SHP77 (cell line): ENCODE measurements around the gene PRDM16.

Experiments
- DNase-seq, 2 experiments: peaks; one replicate each; lab custom pipeline; 2025; lab: John Stamatoyannopoulos, UW

The PRDM16 gene

DNA sequence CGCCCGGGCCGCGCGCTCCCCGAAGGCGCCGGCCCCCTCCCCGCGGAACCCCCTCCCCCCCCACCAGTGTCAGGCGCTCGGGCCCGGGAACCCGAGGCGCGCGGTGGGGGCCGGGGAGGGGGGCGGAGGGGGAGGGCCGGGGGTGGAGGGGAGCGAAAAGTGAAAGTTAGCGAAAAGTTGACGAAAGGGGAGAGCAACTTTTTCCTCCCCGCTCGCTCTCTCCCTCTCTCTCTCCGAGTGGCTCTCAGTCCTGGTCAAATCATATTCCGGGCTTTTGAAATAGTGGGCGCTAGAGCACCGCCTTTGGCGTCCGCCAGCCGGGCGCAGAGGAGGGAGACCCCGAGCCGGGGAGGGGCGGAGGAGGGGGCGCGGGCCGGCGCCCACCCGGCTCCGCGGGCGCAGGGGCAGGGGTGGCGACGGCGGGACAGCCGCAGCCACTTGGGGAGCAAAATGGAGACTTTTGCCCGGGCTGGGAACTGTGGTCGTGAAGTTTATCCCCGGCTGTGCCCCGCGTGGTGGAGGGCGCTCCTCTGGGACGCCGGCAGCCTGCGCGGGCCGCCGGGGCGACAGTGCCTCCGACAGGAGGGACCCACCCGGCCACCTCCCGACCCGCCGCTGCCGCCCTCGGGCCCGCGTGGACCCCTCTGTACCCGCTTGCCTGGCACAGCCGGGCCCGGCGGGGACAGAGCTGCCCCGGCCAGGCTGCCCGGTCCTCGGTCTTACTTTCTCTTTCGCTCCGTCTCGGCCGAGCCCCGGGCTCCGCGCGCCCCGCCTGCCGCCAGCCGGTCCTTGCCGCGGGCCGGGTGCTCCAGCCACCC, 697 bp downstream of the PRDM16 start:
- DNase-seq: no peak

GRCh38 chr1:3070309-3070643, 1.3 kb downstream of the PRDM16 start:
- no peak for DNase-seq

- DNase-seq: no peak
Measured at GRCh38 chr1:3070644-3071564, 1.9 kb downstream of the PRDM16 start.

DNA sequence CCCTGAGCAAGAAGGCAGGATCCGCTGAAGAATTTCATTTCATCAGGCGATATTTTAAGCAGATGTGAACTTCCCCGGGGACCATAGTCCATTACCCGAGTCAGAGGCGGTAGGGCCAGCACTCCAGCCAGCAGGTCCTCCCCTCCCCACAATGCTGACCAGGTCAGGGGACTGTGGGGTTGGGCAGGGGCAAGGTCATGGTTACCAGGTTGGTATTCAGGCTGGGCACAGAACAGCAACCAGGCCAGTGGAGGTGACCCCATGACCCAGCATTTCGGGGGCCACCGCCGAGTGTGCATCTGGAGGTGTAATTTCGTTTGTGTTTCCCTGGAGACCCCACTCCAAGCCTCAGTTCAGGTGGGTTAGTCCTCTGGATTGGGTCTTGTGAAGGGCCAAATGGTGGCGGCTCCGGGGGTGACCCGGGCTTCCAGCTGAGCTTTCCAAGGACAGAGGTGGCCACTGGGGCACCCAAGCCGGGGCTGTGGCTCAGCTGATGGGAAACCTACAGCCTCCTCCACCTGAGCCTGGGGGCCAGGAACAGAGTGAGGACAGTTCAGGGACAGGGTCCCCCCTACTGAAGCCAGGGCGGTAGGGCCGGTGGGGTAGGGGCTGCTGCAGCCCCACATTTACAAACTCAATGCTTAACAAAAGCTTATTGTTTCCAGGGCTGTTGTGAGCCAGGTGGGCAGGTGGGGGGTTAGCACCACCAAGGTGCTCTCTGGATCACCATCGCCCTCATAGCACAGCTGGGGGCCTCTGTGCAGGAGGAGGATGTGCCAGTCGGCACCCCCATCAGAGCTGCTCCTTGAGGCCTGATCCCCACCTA, 2.8 kb downstream of the PRDM16 start:
- DNase-seq: no peak

DNA sequence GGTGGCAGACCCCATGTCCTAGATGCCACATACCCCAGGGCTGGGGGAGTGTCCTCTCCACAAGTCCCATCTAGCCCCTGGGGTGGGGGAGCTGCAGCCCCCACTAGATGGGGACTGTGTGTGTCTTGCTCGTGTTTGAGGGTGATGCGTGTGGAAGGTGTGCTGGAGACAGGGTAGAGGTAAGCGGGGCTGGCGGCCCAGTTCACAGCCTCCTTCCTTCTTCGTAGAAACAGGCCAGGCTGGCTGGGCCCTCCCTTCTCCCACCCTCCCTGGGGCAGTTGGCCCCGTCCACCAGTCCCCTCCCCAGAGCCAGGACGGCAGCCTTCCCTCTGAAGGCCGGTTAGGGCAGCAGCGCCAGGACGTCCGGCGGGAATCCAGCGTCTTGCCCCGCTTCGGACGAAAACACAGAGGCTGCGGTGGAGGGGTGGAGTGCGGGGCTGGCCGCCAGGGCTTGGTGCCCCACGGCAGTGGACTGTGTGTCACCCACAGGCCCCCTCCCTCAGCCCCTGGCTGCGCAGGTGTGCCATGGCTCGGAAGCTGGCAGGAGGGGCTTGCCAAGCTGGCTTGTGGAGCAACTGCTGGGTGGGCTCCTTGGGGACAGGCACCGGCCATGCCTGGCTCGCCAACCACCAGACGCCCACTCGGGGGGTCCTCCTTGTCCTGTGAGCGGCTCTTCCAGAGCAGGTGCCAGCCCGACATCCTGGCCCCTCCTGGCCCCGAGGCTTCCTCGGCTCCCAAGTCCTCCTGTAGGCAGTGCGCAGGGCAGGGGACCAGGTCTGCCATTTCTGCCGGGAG, 3.6 kb downstream of the PRDM16 start:
- DNase-seq: no peak

- no peak for DNase-seq
Measured at GRCh38 chr1:3073186-3073488, 4.1 kb downstream of the PRDM16 start.

DNA sequence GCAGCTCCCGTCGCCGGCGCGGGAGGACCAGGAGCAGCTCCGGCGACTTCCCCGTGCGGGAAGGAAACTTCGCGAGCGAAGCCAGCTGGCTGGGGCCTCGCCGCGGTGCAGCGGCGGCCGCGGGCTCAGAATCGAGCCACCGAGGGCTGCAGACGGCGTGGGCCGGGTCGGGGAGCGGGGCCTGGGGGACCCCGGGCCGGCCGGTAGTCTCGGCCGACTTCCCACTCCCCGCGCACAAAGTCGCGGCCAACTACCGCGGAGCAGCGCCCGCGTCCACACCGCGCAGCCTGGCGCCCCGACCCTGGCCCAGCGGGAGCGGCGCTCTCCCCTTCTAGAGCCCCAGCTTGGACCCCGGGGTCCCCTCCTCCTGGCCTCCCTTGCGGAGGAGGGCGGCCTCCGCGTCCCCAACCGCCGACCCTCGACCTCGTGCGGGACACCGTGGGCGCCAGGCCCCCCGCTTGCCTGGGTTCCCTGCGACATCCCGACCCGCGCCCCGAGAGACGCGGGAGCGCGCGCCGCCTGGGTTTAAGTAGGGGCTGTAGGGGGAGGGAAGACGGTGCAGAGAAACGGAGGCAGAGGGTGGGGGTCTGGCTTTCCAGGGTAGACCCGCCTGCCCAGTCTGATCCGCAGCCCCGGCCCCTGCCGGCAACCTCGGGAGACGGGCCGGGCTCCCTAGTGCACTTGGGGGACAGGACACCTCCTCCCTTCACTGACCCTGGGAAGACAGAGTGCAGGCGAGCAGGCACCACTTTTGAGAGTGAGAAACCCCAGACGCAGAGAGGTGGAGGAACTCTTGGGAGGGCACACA, 4.7 kb downstream of the PRDM16 start:
- DNase-seq: no peak

GRCh38 chr1:3074297-3074741, 5.3 kb downstream of the PRDM16 start:
- no peak for DNase-seq

- DNase-seq: no peak
Measured at GRCh38 chr1:3074800-3075199, 5.8 kb downstream of the PRDM16 start.

- DNase-seq: no peak
Measured at GRCh38 chr1:3075666-3076362, 6.8 kb downstream of the PRDM16 start.

GRCh38 chr1:3076363-3076740, 7.3 kb downstream of the PRDM16 start:
- no peak for DNase-seq

- DNase-seq: no peak
Measured at GRCh38 chr1:3077081-3077480, 8.1 kb downstream of the PRDM16 start.

DNA sequence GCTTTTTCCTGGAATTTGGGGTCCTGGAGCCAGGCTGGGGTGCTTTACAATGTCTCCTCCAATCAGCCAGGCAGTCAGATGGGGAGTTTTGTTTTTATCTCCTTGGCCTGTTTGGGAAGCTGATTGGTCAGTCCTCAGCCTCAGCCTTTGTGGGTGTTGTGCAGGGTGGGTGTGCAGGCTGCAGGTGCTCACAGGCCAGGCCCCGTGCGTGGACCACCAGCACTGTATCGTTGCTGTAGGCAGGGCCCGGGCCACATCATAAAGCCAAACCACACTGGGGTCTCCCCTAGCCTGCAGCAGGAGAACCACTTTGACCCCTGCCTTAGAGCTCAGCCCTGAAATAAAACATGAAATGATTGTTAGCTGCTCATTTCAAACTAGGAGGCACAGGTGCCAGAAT, 8.6 kb downstream of the PRDM16 start:
- no peak for DNase-seq

- no peak for DNase-seq
Measured at GRCh38 chr1:3078430-3078861, 9.4 kb downstream of the PRDM16 start.

GRCh38 chr1:3078871-3079270, 9.9 kb downstream of the PRDM16 start:
- no peak for DNase-seq

DNA sequence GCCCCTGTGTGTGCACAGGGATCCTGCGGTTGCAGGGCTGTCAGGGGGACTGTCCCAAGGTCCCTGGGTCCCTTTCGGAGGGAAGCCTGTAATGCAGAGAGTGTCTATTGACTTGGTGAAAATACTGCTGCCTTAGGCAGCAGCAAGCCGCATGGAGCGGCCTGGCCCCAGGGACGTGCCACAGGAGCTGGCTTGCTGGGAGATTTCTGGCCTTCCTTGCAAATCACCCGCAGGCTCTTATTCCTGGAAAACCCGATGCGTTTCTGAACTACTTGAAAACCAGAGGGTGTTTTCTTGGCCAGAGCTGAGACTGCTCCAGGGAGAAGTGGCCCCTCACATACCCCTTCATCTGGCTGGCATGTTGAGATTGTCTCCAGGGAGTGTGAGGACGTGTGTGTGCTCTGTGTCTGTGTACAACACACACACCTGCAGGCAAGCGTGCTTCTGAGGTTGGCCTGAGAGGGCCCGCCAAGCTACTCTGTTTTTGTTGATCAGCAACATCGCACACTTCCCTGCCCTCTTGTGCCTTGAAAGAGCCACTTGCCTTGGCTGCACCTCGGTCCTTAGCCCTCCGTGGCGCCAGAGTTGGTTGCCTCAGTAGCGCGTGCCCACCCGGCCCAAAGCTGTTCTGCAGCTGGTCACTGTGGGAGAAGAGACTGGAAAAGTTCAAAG, 10.5 kb downstream of the PRDM16 start:
- no peak for DNase-seq

- no peak for DNase-seq
Measured at GRCh38 chr1:3080053-3080955, 11.3 kb downstream of the PRDM16 start.

GRCh38 chr1:3081171-3081683, 12.2 kb downstream of the PRDM16 start:
- DNase-seq: no peak
